ENCODE data around the gene AWAT2.

Gene AWAT2

DNA sequence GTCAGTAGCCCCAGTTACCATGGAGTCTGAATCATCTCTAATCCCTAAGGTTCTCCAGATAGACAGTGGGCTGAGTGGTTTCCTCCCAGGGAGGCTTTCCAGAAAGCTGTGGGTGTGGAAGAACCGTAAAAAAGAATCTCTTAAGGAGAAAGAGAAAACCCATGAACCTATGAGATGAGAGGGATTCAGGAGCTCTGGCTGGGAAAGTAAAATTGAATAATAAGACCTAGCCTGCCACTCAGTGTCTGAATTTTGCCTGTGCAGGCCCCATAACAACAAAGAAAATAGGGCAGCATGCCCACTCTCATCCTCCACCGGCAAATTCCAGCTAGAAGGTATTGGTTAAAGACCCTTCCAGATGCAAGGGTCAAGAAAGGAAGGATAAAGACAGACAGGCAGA is 16.9 kb downstream of the AWAT2 start:
- DNase-seq: no peak
- in situ Hi-C loops (cut with HindIII; ENCODE audit: low pct_ligation_motif_present, low sequenced_read_pairs): no loop called here
- Histone ChIP-seq H3K27ac (no peak overlapping the region), H3K27me3 (replicated peaks) (no peaks in the 10 kb centered on the region), H3K4me3 (ENCODE audit: low read depth, low read length) (no peak overlapping the region), H3K36me3 (replicated peaks) (no peaks in the 10 kb centered on the region)
- TF ChIP-seq, protein P1, sequence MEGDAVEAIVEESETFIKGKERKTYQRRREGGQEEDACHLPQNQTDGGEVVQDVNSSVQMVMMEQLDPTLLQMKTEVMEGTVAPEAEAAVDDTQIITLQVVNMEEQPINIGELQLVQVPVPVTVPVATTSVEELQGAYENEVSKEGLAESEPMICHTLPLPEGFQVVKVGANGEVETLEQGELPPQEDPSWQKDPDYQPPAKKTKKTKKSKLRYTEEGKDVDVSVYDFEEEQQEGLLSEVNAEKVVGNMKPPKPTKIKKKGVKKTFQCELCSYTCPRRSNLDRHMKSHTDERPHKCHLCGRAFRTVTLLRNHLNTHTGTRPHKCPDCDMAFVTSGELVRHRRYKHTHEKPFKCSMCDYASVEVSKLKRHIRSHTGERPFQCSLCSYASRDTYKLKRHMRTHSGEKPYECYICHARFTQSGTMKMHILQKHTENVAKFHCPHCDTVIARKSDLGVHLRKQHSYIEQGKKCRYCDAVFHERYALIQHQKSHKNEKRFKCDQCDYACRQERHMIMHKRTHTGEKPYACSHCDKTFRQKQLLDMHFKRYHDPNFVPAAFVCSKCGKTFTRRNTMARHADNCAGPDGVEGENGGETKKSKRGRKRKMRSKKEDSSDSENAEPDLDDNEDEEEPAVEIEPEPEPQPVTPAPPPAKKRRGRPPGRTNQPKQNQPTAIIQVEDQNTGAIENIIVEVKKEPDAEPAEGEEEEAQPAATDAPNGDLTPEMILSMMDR (IDR thresholded peaks at IDR 0.05; ENCODE audit: low read depth, low read length, missing control alignments): peak; percentile 2

- H3K36me3 ChIP-seq (replicated peaks): no peaks in the 10 kb centered on the region
- H3K27me3 ChIP-seq (replicated peaks): no peaks in the 10 kb centered on the region
- TF ChIP-seq, protein P1 (IDR thresholded peaks at IDR 0.05; ENCODE audit: low read depth, low read length, missing control alignments): peak; percentile 85
- no peak overlapping the region for H3K27ac ChIP-seq
- DNase-seq: peak; percentile 31
- no peak overlapping the region for H3K4me3 ChIP-seq (ENCODE audit: low read depth, low read length)
- in situ Hi-C loops (cut with HindIII; ENCODE audit: low pct_ligation_motif_present, low sequenced_read_pairs): no loop called here
Measured at GRCh38 chrX:70030301-70030767, 19.4 kb downstream of the AWAT2 start.

DNA sequence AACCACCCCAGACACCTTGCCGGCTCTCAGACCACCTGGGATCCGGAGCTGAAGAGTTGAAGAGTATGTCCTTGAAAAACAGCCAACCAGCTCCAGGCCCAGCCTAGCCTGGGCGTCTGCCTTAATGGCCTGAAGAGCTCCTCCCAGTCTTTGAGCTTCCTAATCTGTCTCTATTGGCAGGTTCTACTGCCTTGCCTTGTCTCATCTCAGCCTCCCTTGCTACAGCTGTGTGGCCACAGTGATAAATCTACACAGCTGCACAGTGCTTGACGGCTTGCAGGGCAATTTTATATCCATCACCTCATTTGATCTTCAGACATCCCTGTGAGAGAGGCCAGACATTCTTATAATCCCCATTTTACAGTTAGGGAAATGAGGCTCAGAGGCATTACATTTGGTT is 19.9 kb downstream of the AWAT2 start:
- no peaks in the 10 kb centered on the region for H3K36me3 ChIP-seq (replicated peaks)
- H3K27me3 ChIP-seq (replicated peaks): no peaks in the 10 kb centered on the region
- in situ Hi-C loops (cut with HindIII; ENCODE audit: low pct_ligation_motif_present, low sequenced_read_pairs): no loop called here
- no peak overlapping the region for H3K4me3 ChIP-seq (ENCODE audit: low read depth, low read length)
- H3K27ac ChIP-seq: no peak overlapping the region
- no peak for DNase-seq
- TF ChIP-seq, protein P1 (IDR thresholded peaks at IDR 0.05; ENCODE audit: low read depth, low read length, missing control alignments): no peak

DNA sequence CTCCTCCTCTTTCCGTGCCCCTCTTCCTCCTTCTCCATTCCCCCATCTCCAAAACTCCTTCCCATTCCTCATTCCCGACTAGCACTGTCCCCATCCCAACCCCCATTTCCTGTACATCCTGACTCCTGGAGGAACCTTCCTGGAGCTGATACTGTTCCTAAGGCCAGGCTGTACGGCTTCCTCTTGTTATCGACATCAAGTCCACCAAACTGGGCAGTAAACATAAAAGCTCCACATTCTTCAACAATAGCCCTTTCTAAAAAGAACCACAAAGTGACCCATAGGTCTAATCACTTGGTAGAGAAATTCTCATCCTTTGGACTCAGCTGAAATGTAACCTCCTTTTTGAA is 22.9 kb downstream of the AWAT2 start:
- peak overlapping the region; percentile 25 for H3K27ac ChIP-seq
- H3K36me3 ChIP-seq (replicated peaks): no peaks in the 10 kb centered on the region
- H3K27me3 ChIP-seq (replicated peaks): no peaks in the 10 kb centered on the region
- TF ChIP-seq, protein P1 (IDR thresholded peaks at IDR 0.05; ENCODE audit: low read depth, low read length, missing control alignments): no peak
- in situ Hi-C loops (cut with HindIII; ENCODE audit: low pct_ligation_motif_present, low sequenced_read_pairs): no loop called here
- no peak overlapping the region for H3K4me3 ChIP-seq (ENCODE audit: low read depth, low read length)
- no peak for DNase-seq

GRCh38 chrX:70026112-70026850 is 23.5 kb downstream of the AWAT2 start:
- H3K27ac ChIP-seq: peak overlapping the region; percentile 25
- no peaks in the 10 kb centered on the region for H3K27me3 ChIP-seq (replicated peaks)
- no peak for DNase-seq
- H3K36me3 ChIP-seq (replicated peaks): no peaks in the 10 kb centered on the region
- in situ Hi-C loops (cut with HindIII; ENCODE audit: low pct_ligation_motif_present, low sequenced_read_pairs): no loop called here
- TF ChIP-seq, protein P1 (IDR thresholded peaks at IDR 0.05; ENCODE audit: low read depth, low read length, missing control alignments): no peak
- no peak overlapping the region for H3K4me3 ChIP-seq (ENCODE audit: low read depth, low read length)

- Histone ChIP-seq H3K27ac (no peak overlapping the region), H3K4me3 (ENCODE audit: low read depth, low read length) (no peak overlapping the region), H3K36me3 (replicated peaks) (no peaks in the 10 kb centered on the region), H3K27me3 (replicated peaks) (no peaks in the 10 kb centered on the region)
- DNase-seq: no peak
- TF ChIP-seq, protein P1 (IDR thresholded peaks at IDR 0.05; ENCODE audit: low read depth, low read length, missing control alignments): no peak
- in situ Hi-C loops (cut with HindIII; ENCODE audit: low pct_ligation_motif_present, low sequenced_read_pairs): no loop called here
Measured at GRCh38 chrX:70025464-70025863, 24.3 kb downstream of the AWAT2 start.
